Measurements from ENCODE around the gene MAPT. TPM values are rescaled to one million over a fixed set of nuclear protein-coding genes. Genes with fewer than 3 reads are reported as not detected.
"Not testable (repeated sequence)": the region's sequence is repeated elsewhere in the genome, so short reads cannot be mapped to it uniquely, and the experiment has no call there.

Gene MAPT
- total RNA-seq, 1 donor from 2014 or later, result 5.1 TPM

DNA sequence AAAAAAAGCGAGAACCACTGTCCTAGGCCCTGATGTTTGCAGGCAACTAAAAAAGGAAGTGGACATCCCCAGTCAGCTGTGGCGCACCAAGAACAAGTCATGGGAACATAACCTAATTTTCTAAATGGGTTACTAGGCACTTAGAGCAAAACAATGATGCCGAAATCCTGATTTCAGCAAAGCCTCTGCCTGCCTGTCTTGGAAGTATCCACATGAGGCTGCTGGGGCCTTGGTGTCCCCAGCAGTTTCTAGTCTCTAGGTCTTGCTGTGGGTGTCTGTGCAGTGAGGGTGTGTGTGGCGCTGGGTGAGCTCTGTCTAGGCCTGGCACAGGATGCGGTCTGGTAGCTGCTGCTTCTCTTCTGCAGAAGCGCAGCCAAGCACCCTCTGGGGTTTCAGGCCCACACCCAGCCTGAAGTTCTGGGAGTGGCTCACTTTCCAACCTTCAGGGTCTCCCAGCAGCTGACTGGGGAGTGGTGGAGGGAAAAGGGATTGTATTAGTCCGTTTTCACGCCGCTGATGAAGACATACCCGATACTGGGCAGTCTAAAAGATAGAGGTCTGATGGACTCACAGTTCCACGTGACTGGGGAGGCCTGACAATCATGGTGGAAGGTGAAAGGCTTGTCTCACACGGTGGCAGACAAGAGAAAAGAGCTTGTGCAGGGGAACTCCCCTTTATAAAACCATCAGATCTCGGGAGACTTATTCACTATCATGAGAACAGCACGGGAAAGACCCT, 125.8 kb downstream of the MAPT start:
- H3K9me3 ChIP-seq, result no peaks in the 10 kb centered on the region
- no peak overlapping the region for H3K4me3 ChIP-seq
- no peaks in the 10 kb centered on the region for H3K27me3 ChIP-seq
- no peaks in the 10 kb centered on the region for H3K4me1 ChIP-seq
- no peaks in the 10 kb centered on the region for H3K36me3 ChIP-seq
- intact Hi-C loops (cut with DNase I), result no loop called here
- TF ChIP-seq, protein P1, sequence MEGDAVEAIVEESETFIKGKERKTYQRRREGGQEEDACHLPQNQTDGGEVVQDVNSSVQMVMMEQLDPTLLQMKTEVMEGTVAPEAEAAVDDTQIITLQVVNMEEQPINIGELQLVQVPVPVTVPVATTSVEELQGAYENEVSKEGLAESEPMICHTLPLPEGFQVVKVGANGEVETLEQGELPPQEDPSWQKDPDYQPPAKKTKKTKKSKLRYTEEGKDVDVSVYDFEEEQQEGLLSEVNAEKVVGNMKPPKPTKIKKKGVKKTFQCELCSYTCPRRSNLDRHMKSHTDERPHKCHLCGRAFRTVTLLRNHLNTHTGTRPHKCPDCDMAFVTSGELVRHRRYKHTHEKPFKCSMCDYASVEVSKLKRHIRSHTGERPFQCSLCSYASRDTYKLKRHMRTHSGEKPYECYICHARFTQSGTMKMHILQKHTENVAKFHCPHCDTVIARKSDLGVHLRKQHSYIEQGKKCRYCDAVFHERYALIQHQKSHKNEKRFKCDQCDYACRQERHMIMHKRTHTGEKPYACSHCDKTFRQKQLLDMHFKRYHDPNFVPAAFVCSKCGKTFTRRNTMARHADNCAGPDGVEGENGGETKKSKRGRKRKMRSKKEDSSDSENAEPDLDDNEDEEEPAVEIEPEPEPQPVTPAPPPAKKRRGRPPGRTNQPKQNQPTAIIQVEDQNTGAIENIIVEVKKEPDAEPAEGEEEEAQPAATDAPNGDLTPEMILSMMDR (IDR thresholded peaks at IDR 0.05), result no peak
- DNase-seq, result no peak
- peak overlapping the region; percentile 36 for H3K27ac ChIP-seq
- ATAC-seq, result peak; percentile 83

DNA sequence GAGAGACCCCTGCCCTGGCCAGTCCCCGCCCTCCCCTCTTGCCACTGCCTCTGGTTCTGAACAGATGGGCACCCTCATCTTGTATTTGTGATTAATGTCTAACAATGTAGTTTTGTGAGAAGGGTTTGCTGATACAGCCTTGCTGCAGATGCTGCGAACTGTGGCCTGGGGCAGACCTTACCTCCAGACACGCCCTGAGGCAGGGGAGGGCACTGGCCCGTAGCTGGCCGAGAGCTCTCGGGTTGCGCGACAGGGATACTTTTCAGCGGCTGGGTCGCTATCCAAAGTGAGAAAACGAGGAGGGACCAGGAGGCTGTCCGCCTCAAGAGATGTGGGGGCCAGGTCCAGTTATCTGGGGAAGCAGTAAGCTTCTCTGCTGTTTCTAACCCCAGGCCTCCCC, 126.6 kb downstream of the MAPT start:
- DNase-seq (no peak), ATAC-seq (no peak)
- Histone ChIP-seq H3K4me1 (no peaks in the 10 kb centered on the region), H3K27me3 (no peaks in the 10 kb centered on the region), H3K9me3 (no peaks in the 10 kb centered on the region), H3K27ac (peak overlapping the region; percentile 36), H3K36me3 (no peaks in the 10 kb centered on the region), H3K4me3 (no peak overlapping the region)
- intact Hi-C loops (cut with DNase I), result no loop called here
- TF ChIP-seq, protein P1 (IDR thresholded peaks at IDR 0.05), result no peak

DNA sequence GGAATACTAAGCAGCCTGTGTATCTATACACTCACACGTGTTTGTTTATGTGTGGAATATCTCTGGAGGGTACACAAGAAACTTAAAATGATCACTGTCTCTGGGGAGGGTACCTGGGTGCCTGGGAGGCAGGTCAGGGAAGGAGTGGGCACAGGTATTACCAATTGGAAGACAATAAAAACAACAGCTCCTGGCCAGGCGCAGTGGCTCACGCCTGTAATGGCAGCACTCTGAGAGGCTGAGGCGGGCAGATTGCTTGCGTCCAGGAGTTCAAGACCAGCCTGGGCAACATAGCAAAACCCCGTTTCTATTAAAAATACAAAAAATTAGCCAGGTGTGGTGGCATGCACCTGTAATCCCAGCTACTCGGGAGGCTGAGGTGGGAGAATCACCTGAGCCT, 129.0 kb downstream of the MAPT start:
- H3K9me3 ChIP-seq; H3K4me1 ChIP-seq; ATAC-seq; intact Hi-C loops (cut with DNase I); H3K4me3 ChIP-seq; H3K27me3 ChIP-seq; H3K27ac ChIP-seq: not testable (repeated sequence)
- H3K36me3 ChIP-seq, result peaks cover 12% of the 10 kb centered on the region
- DNase-seq, result peak; percentile 40

DNA sequence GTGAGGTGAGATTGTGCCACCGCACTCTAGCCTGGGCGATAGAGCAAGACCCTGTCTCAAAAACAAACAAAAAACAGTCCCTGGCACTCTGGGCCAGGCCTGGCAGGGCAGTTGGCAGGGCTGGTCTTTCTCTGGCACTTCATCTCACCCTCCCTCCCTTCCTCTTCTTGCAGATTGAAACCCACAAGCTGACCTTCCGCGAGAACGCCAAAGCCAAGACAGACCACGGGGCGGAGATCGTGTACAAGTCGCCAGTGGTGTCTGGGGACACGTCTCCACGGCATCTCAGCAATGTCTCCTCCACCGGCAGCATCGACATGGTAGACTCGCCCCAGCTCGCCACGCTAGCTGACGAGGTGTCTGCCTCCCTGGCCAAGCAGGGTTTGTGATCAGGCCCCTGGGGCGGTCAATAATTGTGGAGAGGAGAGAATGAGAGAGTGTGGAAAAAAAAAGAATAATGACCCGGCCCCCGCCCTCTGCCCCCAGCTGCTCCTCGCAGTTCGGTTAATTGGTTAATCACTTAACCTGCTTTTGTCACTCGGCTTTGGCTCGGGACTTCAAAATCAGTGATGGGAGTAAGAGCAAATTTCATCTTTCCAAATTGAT, 129.5 kb downstream of the MAPT start:
- no peak for ATAC-seq
- no peaks in the 10 kb centered on the region for H3K9me3 ChIP-seq
- peak; percentile 57 for DNase-seq
- intact Hi-C loops (cut with DNase I), result no loop called here
- TF ChIP-seq, protein P1 (IDR thresholded peaks at IDR 0.05), result no peak
- no peaks in the 10 kb centered on the region for H3K4me1 ChIP-seq
- H3K27ac ChIP-seq, result no peak overlapping the region
- no peak overlapping the region for H3K4me3 ChIP-seq
- peaks cover 16% of the 10 kb centered on the region for H3K36me3 ChIP-seq
- no peaks in the 10 kb centered on the region for H3K27me3 ChIP-seq

DNA sequence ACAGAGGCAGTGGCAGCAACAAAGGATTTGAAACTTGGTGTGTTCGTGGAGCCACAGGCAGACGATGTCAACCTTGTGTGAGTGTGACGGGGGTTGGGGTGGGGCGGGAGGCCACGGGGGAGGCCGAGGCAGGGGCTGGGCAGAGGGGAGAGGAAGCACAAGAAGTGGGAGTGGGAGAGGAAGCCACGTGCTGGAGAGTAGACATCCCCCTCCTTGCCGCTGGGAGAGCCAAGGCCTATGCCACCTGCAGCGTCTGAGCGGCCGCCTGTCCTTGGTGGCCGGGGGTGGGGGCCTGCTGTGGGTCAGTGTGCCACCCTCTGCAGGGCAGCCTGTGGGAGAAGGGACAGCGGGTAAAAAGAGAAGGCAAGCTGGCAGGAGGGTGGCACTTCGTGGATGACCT, 130.2 kb downstream of the MAPT start:
- Histone ChIP-seq H3K36me3 (peaks cover 23% of the 10 kb centered on the region), H3K4me3 (no peak overlapping the region), H3K27ac (no peak overlapping the region), H3K4me1 (no peaks in the 10 kb centered on the region), H3K27me3 (no peaks in the 10 kb centered on the region), H3K9me3 (no peaks in the 10 kb centered on the region)
- ATAC-seq (no peak), DNase-seq (no peak)
- intact Hi-C loops (cut with DNase I), result no loop called here
- TF ChIP-seq, protein P1 (IDR thresholded peaks at IDR 0.05), result no peak

DNA sequence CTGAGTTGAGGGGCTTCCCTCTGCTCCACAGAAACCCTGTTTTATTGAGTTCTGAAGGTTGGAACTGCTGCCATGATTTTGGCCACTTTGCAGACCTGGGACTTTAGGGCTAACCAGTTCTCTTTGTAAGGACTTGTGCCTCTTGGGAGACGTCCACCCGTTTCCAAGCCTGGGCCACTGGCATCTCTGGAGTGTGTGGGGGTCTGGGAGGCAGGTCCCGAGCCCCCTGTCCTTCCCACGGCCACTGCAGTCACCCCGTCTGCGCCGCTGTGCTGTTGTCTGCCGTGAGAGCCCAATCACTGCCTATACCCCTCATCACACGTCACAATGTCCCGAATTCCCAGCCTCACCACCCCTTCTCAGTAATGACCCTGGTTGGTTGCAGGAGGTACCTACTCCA, 130.7 kb downstream of the MAPT start:
- TF ChIP-seq, protein P1 (IDR thresholded peaks at IDR 0.05), result no peak
- DNase-seq, result no peak
- no peaks in the 10 kb centered on the region for H3K4me1 ChIP-seq

More for the DNA sequence above, 130.7 kb downstream of the MAPT start:
- Histone ChIP-seq H3K9me3 (no peaks in the 10 kb centered on the region), H3K27ac (no peak overlapping the region), H3K36me3 (peaks cover 24% of the 10 kb centered on the region), H3K27me3 (no peaks in the 10 kb centered on the region), H3K4me3 (no peak overlapping the region)
- intact Hi-C loops (cut with DNase I), result no loop called here
- no peak for ATAC-seq
